Endothelial cell of umbilical vein (primary cell): Measurements from ENCODE around the gene COL23A1. TPM values are rescaled to one million over a fixed set of nuclear protein-coding genes. Genes with fewer than 3 reads are reported as not detected.

ENCODE experiments used
- BruUV-seq: library from RNA; stranded (reverse); fragments of 400-500 nt; replicated peaks from 2 replicates; lab custom pipeline; 2021; lab: Mats Ljungman, UMichigan
- CTCF ChIA-PET: fragments of 300-600, 350-600 bp; sonication (Branson Sonifier 250); formaldehyde crosslinking; loops from one replicate; lab custom pipeline; 2021; ENCODE audit warnings: antibody characterized with exemption, inconsistent platforms; lab: Charles Lee
- POLR2A ChIA-PET: fragments of 300-600, 350-600 bp; sonication (Branson Sonifier 250); formaldehyde crosslinking; loops from one replicate; lab custom pipeline; 2021; ENCODE audit warnings: antibody characterized with exemption, inconsistent platforms; lab: Charles Lee
- DNase-seq: peaks from one replicate; pipeline ENCODE4 v3.0.0-alpha.2; 2011; ENCODE audit warnings: low read depth, low spot score
- FAIRE-seq: peaks from 2 replicates; lab custom pipeline; 2011; peaks lifted over from hg19 to GRCh38; lab: Jason Lieb, UNC
- H2AFZ ChIP-seq: 2 replicates; pipeline ENCODE4 v1.6.0; 2012; ENCODE audit warnings: low read depth, low read length, control low read depth, inconsistent platforms
- H3K27ac ChIP-seq: 2 replicates; pipeline ENCODE4 v1.5.1; 2011; ENCODE audit warnings: low read depth, mild to moderate bottlenecking, control low read depth, low read length, moderate library complexity; ENCODE audit not compliant: insufficient read depth
- H3K27me3 ChIP-seq, 2 experiments: 2 replicates each; pipeline versions ENCODE4 v1.6.0 to v1.6.1; 2011; ENCODE audit warnings: low read length in 2 of 2, mixed read lengths in 1 of 2; ENCODE audit not compliant: control insufficient read depth in 2 of 2, insufficient read depth in 2 of 2
- H3K36me3 ChIP-seq, 2 experiments: 2 replicates in 1 of 2; 3 replicates in 1 of 2; pipeline ENCODE4 v1.5.1; 2011; ENCODE audit warnings: low read length in 2 of 2, mild to moderate bottlenecking in 1 of 2, moderate library complexity in 1 of 2; ENCODE audit not compliant: control insufficient read depth in 2 of 2, insufficient read depth in 2 of 2; ENCODE audit errors: extremely low read depth in 1 of 2
- H3K4me1 ChIP-seq: 3 replicates; pipeline ENCODE4 v1.5.1; 2011; ENCODE audit warnings: mild to moderate bottlenecking, low read length; ENCODE audit not compliant: control insufficient read depth, insufficient read depth; ENCODE audit errors: extremely low read depth
- H3K4me2 ChIP-seq: 2 replicates; pipeline ENCODE4 v1.6.1; 2011; ENCODE audit warnings: low read length, control low read depth, mixed read lengths; ENCODE audit not compliant: insufficient read depth
- H3K4me3 ChIP-seq, 3 experiments: fragments of 200-600 bp in 1 of 3; sonication (generic), shearing (Covaris generic) in 1 of 3; replicated peaks in 1 of 3; 2 replicates each; pipeline ENCODE4 v1.5.1; 2011 to 2016; ENCODE audit warnings: control low read depth in 3 of 3, low read length in 3 of 3, mild to moderate bottlenecking in 2 of 3, inconsistent platforms in 1 of 3, low read depth in 1 of 3, moderate library complexity in 1 of 3; ENCODE audit not compliant: insufficient read depth in 1 of 3
- H3K79me2 ChIP-seq: 2 replicates; pipeline ENCODE4 v1.6.0; 2012; ENCODE audit warnings: low read length, inconsistent platforms; ENCODE audit not compliant: control insufficient read depth, insufficient read depth
- H3K9ac ChIP-seq: replicated peaks from 2 replicates; pipeline ENCODE3; 2011; ENCODE audit warnings: low read length, control low read depth; ENCODE audit not compliant: insufficient read depth; ENCODE audit errors: extremely low read depth
- H3K9me1 ChIP-seq: replicated peaks from 3 replicates; pipeline ENCODE4 v1.6.0; 2011; ENCODE audit warnings: mild to moderate bottlenecking, low read length; ENCODE audit not compliant: control insufficient read depth, insufficient read depth; ENCODE audit errors: extremely low read depth
- H3K9me3 ChIP-seq: replicated peaks from 2 replicates; pipeline ENCODE4 v1.5.1; 2012; ENCODE audit warnings: low read length, inconsistent platforms; ENCODE audit not compliant: control insufficient read depth, insufficient read depth
- H4K20me1 ChIP-seq: replicated peaks from 2 replicates; pipeline ENCODE3; 2011; ENCODE audit warnings: mild to moderate bottlenecking, low read length; ENCODE audit not compliant: control insufficient read depth, insufficient read depth; ENCODE audit errors: extremely low read depth
- CTCF ChIP-seq, 2 donors: IDR thresholded peaks; 1 replicate in 1 of 2; 2 replicates in 1 of 2; pipeline ENCODE4 v1.5.1; 2011; ENCODE audit warnings: low read length in 2 of 2, mild to moderate bottlenecking in 2 of 2, moderate library complexity in 2 of 2, control low read depth in 1 of 2, inconsistent platforms in 1 of 2, low read depth in 1 of 2; ENCODE audit not compliant: insufficient read depth in 1 of 2; ENCODE audit errors: extremely low read depth in 1 of 2
- EZH2 ChIP-seq: IDR thresholded peaks from 2 replicates; pipeline ENCODE4 v1.6.1; 2012; ENCODE audit warnings: borderline replicate concordance, low read depth, mild to moderate bottlenecking, moderate library complexity, low read length, inconsistent platforms; ENCODE audit not compliant: severe bottlenecking
- FOS ChIP-seq: IDR thresholded peaks from 2 replicates; pipeline ENCODE4 v1.6.1; 2011; ENCODE audit warnings: mild to moderate bottlenecking, low read length, moderate library complexity, borderline replicate concordance; ENCODE audit not compliant: insufficient read depth
- GATA2 ChIP-seq: IDR thresholded peaks from 2 replicates; pipeline ENCODE4 v1.7.0; 2011; ENCODE audit warnings: low read depth, mild to moderate bottlenecking, moderate library complexity, mixed read lengths, low read length; ENCODE audit not compliant: insufficient read length, insufficient read depth
- JUN ChIP-seq: IDR thresholded peaks from 2 replicates; pipeline ENCODE4 v1.6.1; 2011; ENCODE audit warnings: borderline replicate concordance, low read depth; ENCODE audit not compliant: insufficient read length, insufficient read depth
- MAX ChIP-seq: IDR thresholded peaks from 2 replicates; pipeline ENCODE4 v1.6.1; 2011; ENCODE audit not compliant: insufficient read depth, insufficient read length
- MYC ChIP-seq: IDR thresholded peaks from one replicate; pipeline ENCODE4 v1.6.1; 2011; ENCODE audit warnings: mild to moderate bottlenecking, low read depth, low read length
- POLR2A ChIP-seq: IDR thresholded peaks from 2 replicates; pipeline ENCODE4 v1.6.1; 2012; ENCODE audit warnings: low read depth, mild to moderate bottlenecking, control low read depth, low read length
- POLR2AphosphoS5 ChIP-seq: IDR thresholded peaks from 2 replicates; pipeline ENCODE4 v1.6.1; 2012; ENCODE audit warnings: low read depth, mild to moderate bottlenecking, control low read depth, low read length, moderate library complexity; ENCODE audit not compliant: insufficient read depth
- dilution Hi-C: fragments of 300-500 bp; cut with MboI; formaldehyde crosslinking; loops from one replicate; pipeline ENCODE4 v1.15.0; 2019; ENCODE audit warnings: low sequenced_read_pairs; ENCODE audit not compliant: extremely low pct_ligation_motif_present
- intact Hi-C: fragments of 100-400 bp; cut with micrococcal nuclease; formaldehyde crosslinking; loops from one replicate; pipeline ENCODE4 v1.10.0; 2022
- polyA plus RNA-seq, 4 experiments: library from polyadenylated mRNA; depleted of rRNA in 3 of 4; stranded (reverse) in 3 of 4; unstranded in 1 of 4; fragments of >200 nt; gene quantifications; 2 replicates each; pipeline versions ENCODE4 v1.2.1 to v1.2.3, GENCODE V29; 2011 to 2012; ENCODE audit warnings: missing spikeins in 1 of 4
- total RNA-seq: library from RNA; stranded (reverse); gene quantifications from 2 replicates; pipeline ENCODE4 v1.2.3, GENCODE V29; 2021

COL23A1 gene
- total and polyA plus RNA-seq, 2 donors (not counting 3 experiments of a cell fraction or from before 2014, with no cell fraction given): not detected

GRCh38 chr5:178196986-178197385, 393.2 kb downstream of the COL23A1 start:
- H3K9ac ChIP-seq: no peak overlapping the region
- DNase-seq: no peak
- no peaks in the 10 kb centered on the region for H3K4me1 ChIP-seq
- H3K9me3 ChIP-seq: no peaks in the 10 kb centered on the region
- H3K36me3 ChIP-seq: no peaks in the 10 kb centered on the region
- no peak overlapping the region for H3K27ac ChIP-seq
- no peaks in the 10 kb centered on the region for H3K9me1 ChIP-seq
- BruUV-seq: no TSS peak
- TF ChIP-seq CTCF (IDR thresholded peaks at IDR 0.05; ENCODE audit: extremely low read depth in 1 of 2, insufficient read depth in 1 of 2, low read depth in 1 of 2, low read length in 2 of 2): peak; percentile 33 to 56
- no peak for TF ChIP-seq JUN
- TF ChIP-seq POLR2A: no peak
- TF ChIP-seq GATA2: no peak
- no peak for TF ChIP-seq MAX
- no peaks in the 10 kb centered on the region for H4K20me1 ChIP-seq
- no peak overlapping the region for H3K4me3 ChIP-seq
- FAIRE-seq: no peak
- ChIA-PET POLR2A (interaction anchor here (0.6 kb wide), 1 partner anchor 1354 kb away, joined by 3 read pairs; the partner anchor contains the start of gene RUFY1), CTCF (interaction anchor here (0.6 to 1.5 kb wide), 4 partner anchors 15 to 135 kb away, joined by 3 to 4 read pairs (median 4); no protein-coding TSS in a partner anchor)
- no peak overlapping the region for H3K4me2 ChIP-seq
- H2AFZ ChIP-seq: no peak overlapping the region
- dilution Hi-C loops (no loop called here), intact Hi-C loops (no loop called here)
- H3K27me3 ChIP-seq: peaks cover 3 to 12% of the 10 kb centered on the region in 2 experiments
- H3K79me2 ChIP-seq: no peaks in the 10 kb centered on the region

- CTCF ChIA-PET: interaction anchor here (0.6 to 1.5 kb wide), 4 partner anchors 14 to 135 kb away, joined by 3 to 4 read pairs (median 4); no protein-coding TSS in a partner anchor
- TF ChIP-seq GATA2 (no peak), FOS (no peak), CTCF (IDR thresholded peaks at IDR 0.05; ENCODE audit: extremely low read depth in 1 of 2, insufficient read depth in 1 of 2, low read depth in 1 of 2, low read length in 2 of 2) (no peak), MAX (no peak), POLR2AphosphoS5 (no peak), MYC (no peak), POLR2A (no peak), EZH2 (no peak), JUN (no peak)
- no peaks in the 10 kb centered on the region for H4K20me1 ChIP-seq
Measured at GRCh38 chr5:178196281-178196812, 393.8 kb downstream of the COL23A1 start.

More at GRCh38 chr5:178196281-178196812, 393.8 kb downstream of the COL23A1 start:
- DNase-seq (no peak), FAIRE-seq (no peak)
- H3K36me3 ChIP-seq: no peaks in the 10 kb centered on the region
- H3K9me3 ChIP-seq: no peaks in the 10 kb centered on the region
- no peak overlapping the region for H3K27ac ChIP-seq
- H3K27me3 ChIP-seq: peaks cover 3 to 12% of the 10 kb centered on the region in 2 experiments
- no TSS peak for BruUV-seq
- H3K4me1 ChIP-seq: no peaks in the 10 kb centered on the region
- dilution Hi-C loops (no loop called here), intact Hi-C loops (no loop called here)
- no peaks in the 10 kb centered on the region for H3K9me1 ChIP-seq
- POLR2A ChIA-PET: no interaction called here
- H3K4me3 ChIP-seq: no peak overlapping the region
- H3K4me2 ChIP-seq: no peak overlapping the region
- H3K9ac ChIP-seq: no peak overlapping the region
- H3K79me2 ChIP-seq: no peaks in the 10 kb centered on the region
- no peak overlapping the region for H2AFZ ChIP-seq
